GM12892 (cell line): Measurements from ENCODE around the gene GRAMD1B.

Experiments used
- POLR2A ChIP-seq: IDR thresholded peaks from 2 replicates; pipeline ENCODE4 v1.6.1; 2011; ENCODE audit warnings: low read depth, low read length, control low read depth
- POLR2AphosphoS5 ChIP-seq: IDR thresholded peaks from 2 replicates; pipeline ENCODE4 v1.6.1; 2011; ENCODE audit warnings: low read depth, low read length, control low read depth
- TAF1 ChIP-seq: IDR thresholded peaks from 2 replicates; pipeline ENCODE4 v1.6.1; 2011; ENCODE audit warnings: low read depth, mild to moderate bottlenecking, control low read depth, low read length, borderline replicate concordance

GRCh38 chr11:123475469-123475868, 45.4 kb downstream of the GRAMD1B start:
- TF ChIP-seq POLR2A (no peak), TAF1 (no peak), POLR2AphosphoS5 (no peak)
